Pons (tissue), 1 donor: ENCODE data around the gene RASSF5.
A peak's percentile ranks its signal among the peaks of the same experiment; 100 is the strongest.

Experiments
- DNase-seq: peaks from one replicate; pipeline ENCODE4 v3.0.0-alpha.2; 2016; ENCODE audit warnings: low spot score

Gene RASSF5

DNA sequence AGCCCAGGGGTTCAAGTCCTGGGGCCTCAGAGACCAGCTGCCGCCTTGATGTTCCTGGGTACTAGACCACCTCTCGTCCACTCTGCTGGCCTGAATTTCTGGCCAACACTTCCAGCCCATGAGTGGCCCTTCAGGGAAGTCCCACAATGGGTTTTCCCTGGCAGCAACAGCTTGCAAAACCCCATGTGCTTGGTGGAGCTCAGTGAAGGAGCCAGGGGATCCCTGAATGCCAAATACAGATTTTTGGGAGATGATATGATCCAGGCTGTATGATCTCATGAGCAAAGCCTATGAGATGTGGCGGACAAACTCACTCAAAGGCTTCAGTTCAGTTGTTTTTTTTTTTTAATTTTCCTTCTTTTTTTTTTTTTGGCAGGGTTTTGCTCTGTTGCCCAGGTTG, 9.6 kb upstream of the RASSF5 start:
- no peak for DNase-seq

DNA sequence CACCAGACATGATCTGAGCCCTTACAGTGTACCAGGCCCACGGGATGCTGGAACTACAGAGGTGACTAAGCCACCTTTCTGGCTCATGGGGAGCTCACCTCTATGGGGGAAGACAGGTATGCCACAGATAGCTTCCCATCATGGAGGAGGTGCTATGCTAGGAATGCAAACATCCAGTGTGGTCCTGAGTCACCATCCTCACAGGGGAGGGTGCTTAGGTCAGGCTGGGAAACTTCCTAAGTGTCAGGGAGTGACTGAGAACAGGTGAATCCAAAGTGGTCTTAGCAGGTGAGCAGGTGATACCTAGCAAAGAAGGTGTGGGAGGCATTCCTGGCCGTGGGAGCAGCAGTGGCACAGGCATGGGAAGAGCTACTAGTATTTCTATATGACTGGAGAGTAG, 8.6 kb upstream of the RASSF5 start:
- no peak for DNase-seq

GRCh38 chr1:206500046-206500445, 7.3 kb upstream of the RASSF5 start:
- DNase-seq: no peak

- no peak for DNase-seq
These were observed 5.5 kb upstream of the RASSF5 start for GRCh38 chr1:206501881-206502280.

- DNase-seq: no peak
These were observed 4.9 kb upstream of the RASSF5 start for GRCh38 chr1:206502403-206502802.

- no peak for DNase-seq
These were observed 4.5 kb upstream of the RASSF5 start for GRCh38 chr1:206502812-206503211.

DNA sequence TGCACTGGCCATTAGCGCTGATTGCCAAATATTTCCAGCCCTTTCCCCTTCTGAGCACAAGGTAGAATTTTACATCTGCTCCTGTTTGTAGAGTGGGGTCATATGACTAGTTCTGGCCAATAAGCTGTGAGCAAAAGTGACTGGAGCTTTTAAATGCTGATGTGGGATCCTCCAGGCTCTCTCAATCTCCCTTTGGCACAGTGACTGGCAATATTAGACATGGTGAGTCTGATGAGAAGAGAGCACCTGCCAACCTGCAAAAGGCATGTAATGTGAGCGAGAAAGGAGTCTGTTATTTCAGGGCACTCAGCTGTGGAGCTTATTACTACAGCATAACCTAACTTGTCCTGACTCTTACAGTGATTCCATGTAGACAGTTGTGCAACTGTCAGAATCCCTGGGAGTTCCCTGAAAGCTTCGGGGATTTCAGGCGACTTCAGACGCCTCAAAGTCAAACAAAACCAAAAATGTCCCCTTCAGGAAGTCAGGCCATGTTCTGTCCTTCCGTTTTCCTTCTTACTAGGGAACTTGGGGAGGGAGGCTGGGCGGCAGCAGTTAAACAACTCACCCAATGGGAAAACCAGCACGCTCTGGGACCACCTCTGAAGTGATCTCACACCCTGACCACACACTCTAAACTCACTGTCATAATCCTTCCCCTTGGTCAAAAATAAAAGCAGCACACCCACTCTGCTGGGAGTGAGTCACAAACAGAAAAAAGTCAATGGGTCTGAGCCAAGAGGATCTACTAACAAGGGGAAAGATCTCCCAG, 3.6 kb upstream of the RASSF5 start:
- peak; percentile 46 for DNase-seq

- no peak for DNase-seq
These were observed 3.0 kb upstream of the RASSF5 start for GRCh38 chr1:206504363-206504713.

GRCh38 chr1:206505702-206506355, 1.5 kb upstream of the RASSF5 start:
- DNase-seq: no peak

- DNase-seq: no peak
These were observed 687 bp upstream of the RASSF5 start for GRCh38 chr1:206506405-206507283.

DNA sequence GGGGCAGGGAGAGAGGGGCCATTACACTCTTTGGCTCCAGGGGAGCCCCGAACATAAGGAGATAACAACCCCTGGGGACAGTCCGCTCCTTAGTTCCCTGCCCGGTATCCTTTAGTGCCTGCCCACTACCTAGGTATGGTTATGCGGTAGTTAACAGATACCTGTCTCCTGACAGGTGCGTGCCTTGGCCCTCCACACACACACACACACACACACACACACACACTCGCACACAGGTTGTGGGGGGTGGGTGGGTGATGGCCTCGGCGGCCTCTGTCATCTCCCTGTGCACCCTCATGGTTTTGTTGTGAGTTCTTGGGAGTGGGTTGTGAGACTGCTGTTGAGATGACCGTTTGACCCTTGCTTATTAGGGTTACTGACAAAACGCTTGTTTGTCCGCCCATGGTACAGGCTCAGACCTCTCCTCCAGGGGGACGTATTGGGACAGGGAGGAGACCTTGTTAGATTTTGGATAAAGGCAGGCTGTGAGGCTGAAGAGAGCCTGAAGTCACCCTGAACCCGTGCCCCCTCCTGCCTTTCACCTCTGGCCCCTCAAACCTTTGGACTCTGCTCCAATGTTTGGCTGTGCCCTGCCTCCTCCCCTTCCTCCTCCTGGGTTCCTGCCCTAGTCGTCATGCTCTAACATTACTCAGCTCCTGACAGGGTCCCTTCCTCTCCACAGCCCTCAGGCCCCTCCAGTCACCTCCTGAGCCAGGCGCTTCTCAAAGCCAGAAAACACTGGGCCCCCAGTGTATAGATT, 979 bp downstream of the RASSF5 start:
- DNase-seq: no peak

DNA sequence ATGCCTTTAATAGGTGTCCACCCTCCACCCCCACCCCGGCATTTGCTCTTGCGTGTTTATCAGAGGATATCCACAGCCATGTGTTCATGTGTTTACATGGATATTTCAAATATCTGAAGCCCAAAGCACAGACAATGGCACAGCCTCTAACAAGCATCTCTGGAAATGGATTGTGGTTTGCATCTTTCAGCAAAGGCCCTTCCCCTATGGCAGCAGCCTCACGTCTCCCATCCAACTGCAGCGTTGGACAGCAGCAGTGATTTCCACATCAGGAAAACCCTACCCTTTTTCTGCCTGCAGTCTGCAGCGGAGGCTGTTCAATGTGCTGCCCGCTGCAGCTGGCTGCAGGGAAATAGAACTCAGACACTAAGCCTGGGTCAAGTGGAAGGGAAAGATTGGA, 1.6 kb downstream of the RASSF5 start:
- no peak for DNase-seq

- no peak for DNase-seq
These were observed 2.4 kb downstream of the RASSF5 start for GRCh38 chr1:206509612-206510257.

DNA sequence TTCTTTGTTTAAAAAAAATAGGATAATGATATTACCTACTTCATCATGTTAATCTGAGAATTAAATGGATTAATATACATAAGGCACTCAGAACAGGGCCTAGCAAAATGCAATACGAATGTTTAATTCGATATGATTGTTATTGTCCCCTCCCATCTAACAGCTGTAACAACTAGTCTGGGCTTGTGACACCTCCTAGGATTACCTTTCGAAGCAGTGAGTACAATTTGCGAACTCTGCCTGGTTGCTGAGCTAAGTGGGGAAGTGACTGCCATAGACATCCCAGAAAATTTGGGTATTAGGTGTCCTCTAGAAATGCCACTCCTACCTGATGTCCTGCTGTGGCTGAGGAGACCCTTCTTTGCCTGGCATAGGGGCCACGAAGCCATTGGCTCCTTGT, 3.0 kb downstream of the RASSF5 start:
- no peak for DNase-seq

- no peak for DNase-seq
These were observed 4.2 kb downstream of the RASSF5 start for GRCh38 chr1:206511362-206512057.

DNA sequence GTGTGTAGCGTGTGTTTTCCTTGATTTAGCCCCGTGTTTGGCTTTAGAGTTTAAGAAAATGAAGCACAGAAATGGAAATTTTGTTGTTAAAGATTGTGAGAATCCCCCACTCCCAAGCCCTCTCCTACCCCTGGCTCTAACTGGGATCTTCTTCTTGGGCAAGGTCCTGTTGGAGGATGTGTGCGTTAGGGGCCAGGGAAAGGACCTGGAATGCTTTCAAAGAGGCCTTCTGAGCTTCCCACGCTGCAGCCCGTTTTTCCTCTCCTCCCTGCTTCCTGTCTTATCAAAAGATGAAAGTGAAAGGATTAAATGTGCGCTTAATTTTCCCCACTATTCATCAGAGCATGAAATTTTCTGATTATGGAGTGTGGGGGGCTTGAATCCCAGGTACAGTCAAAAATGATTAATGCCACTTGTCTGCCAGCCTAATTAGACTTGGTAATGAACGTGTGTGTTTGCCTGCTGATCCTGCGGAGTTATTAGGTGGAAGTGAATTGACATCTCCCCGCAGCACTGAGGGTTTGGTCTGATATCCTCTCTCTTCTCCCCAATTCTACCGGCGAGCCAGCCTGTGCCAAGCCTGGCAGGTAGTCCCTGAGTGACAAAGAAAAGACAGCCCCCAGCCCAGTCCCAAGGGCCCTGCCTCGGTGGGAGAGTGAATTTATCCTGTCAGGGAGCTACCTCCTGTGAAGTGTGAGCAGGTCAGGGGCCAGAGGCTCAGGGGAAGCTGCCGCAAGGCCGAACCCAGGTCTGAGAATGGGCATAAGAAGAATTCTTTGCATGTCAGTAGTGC, 4.9 kb downstream of the RASSF5 start:
- no peak for DNase-seq

- DNase-seq: no peak
These were observed 5.5 kb downstream of the RASSF5 start for GRCh38 chr1:206512851-206513180.

- no peak for DNase-seq
These were observed 6.2 kb downstream of the RASSF5 start for GRCh38 chr1:206513312-206514111.

GRCh38 chr1:206514813-206515387, 7.6 kb downstream of the RASSF5 start:
- DNase-seq: no peak
